Liver (tissue), 9 donors: Measurements from ENCODE around the gene NIPAL4. TPM values are rescaled to one million over a fixed set of nuclear protein-coding genes. Genes with fewer than 3 reads are reported as not detected.
A peak's percentile ranks its signal among the peaks of the same experiment; 100 is the strongest.

Source experiments
- DNase-seq: peaks from one replicate; pipeline ENCODE4 v3.0.0-alpha.2; 2017; ENCODE audit warnings: low spot score
- H3K27ac ChIP-seq, 2 donors: one replicate each; pipeline ENCODE4 v1.7.0; 2013; ENCODE audit warnings: inconsistent platforms in 2 of 2, low read length in 2 of 2, control low read depth in 1 of 2, low read depth in 1 of 2, mild to moderate bottlenecking in 1 of 2
- H3K27me3 ChIP-seq, 4 donors: one replicate each; pipeline versions ENCODE4 v1.6.1 to v1.7.0; 2013; ENCODE audit warnings: low read length in 3 of 4, inconsistent platforms in 1 of 4, mild to moderate bottlenecking in 1 of 4, moderate library complexity in 1 of 4; ENCODE audit not compliant: control insufficient read depth in 4 of 4, insufficient read depth in 4 of 4
- H3K36me3 ChIP-seq, 4 donors: one replicate each; pipeline versions ENCODE4 v1.6.1 to v1.7.0; 2013; ENCODE audit warnings: low read length in 3 of 4, mild to moderate bottlenecking in 3 of 4, low read depth in 1 of 4, moderate library complexity in 1 of 4; ENCODE audit not compliant: control insufficient read depth in 4 of 4, insufficient read depth in 3 of 4
- H3K4me1 ChIP-seq, 4 donors: one replicate each; pipeline versions ENCODE4 v1.6.1 to v1.7.0; 2013; ENCODE audit warnings: low read length in 3 of 4, mild to moderate bottlenecking in 3 of 4, moderate library complexity in 1 of 4; ENCODE audit not compliant: control insufficient read depth in 4 of 4, insufficient read depth in 4 of 4
- H3K4me3 ChIP-seq, 3 donors: one replicate each; pipeline versions ENCODE4 v1.6.1 to v1.7.0; 2013; ENCODE audit warnings: low read length in 3 of 3, control low read depth in 1 of 3, low read depth in 1 of 3, mild to moderate bottlenecking in 1 of 3
- H3K9ac ChIP-seq, 2 donors: one replicate each; pipeline ENCODE4 v1.7.0; 2013; ENCODE audit warnings: low read length in 2 of 2, mild to moderate bottlenecking in 2 of 2, moderate library complexity in 2 of 2, control low read depth in 1 of 2, low read depth in 1 of 2
- H3K9me3 ChIP-seq, 4 donors: one replicate each; pipeline versions ENCODE4 v1.6.1 to v1.7.0; 2013; ENCODE audit warnings: low read length in 3 of 4; ENCODE audit not compliant: control insufficient read depth in 4 of 4
- FOXA1 ChIP-seq: IDR thresholded peaks from 2 replicates; pipeline ENCODE4 v1.6.1; 2016; ENCODE audit warnings: antibody characterized with exemption
- FOXA2 ChIP-seq: IDR thresholded peaks from 2 replicates; pipeline ENCODE4 v1.6.1; 2016; ENCODE audit warnings: antibody characterized with exemption
- HNF4A ChIP-seq, 2 donors: conservative IDR thresholded peaks; 2 replicates each; pipeline ENCODE4 v1.6.1; 2016; ENCODE audit warnings: antibody characterized with exemption in 2 of 2, mild to moderate bottlenecking in 2 of 2
- HNF4G ChIP-seq: IDR thresholded peaks from 2 replicates; pipeline ENCODE4 v1.6.1; 2016; ENCODE audit warnings: antibody characterized with exemption
- JUND ChIP-seq, 2 donors: IDR thresholded peaks; 2 replicates each; pipeline ENCODE4 v1.6.1; 2016; ENCODE audit warnings: antibody characterized with exemption in 2 of 2
- NR2F2 ChIP-seq: IDR thresholded peaks from 2 replicates; pipeline ENCODE4 v1.6.1; 2016; ENCODE audit warnings: antibody characterized with exemption
- RAD21 ChIP-seq, 2 donors: IDR thresholded peaks; 2 replicates each; pipeline ENCODE4 v1.6.1; 2016; ENCODE audit warnings: antibody characterized with exemption in 2 of 2, mild to moderate bottlenecking in 2 of 2
- RXRA ChIP-seq, 2 donors: IDR thresholded peaks; 2 replicates each; pipeline ENCODE4 v1.6.1; 2017 to 2018; ENCODE audit warnings: antibody characterized with exemption in 2 of 2, mild to moderate bottlenecking in 1 of 2
- SP1 ChIP-seq: IDR thresholded peaks from 2 replicates; pipeline ENCODE4 v1.6.1; 2018; ENCODE audit warnings: antibody characterized with exemption, mild to moderate bottlenecking
- TAF1 ChIP-seq: conservative IDR thresholded peaks from 2 replicates; pipeline ENCODE4 v1.6.1; 2016; ENCODE audit warnings: antibody characterized with exemption, mild to moderate bottlenecking
- YY1 ChIP-seq: IDR thresholded peaks from 2 replicates; pipeline ENCODE4 v1.6.1; 2016; ENCODE audit warnings: antibody characterized with exemption, mild to moderate bottlenecking
- WGBS: extraction: QIAGEN DNeasy Blood & Tissue Kit; methylation state at CpG from one replicate; pipeline ENCODE4 v1.1.7; 2013; 5-methylcytosine and 5-hydroxymethylcytosine counted together
- polyA plus RNA-seq, 2 donors: library from polyadenylated mRNA; stranded (reverse) in 1 of 2; unstranded in 1 of 2; fragments of 200-250 nt in 1 of 2; fragments of >200 nt in 1 of 2; fragmentation: Nextera tagmentation in 1 of 2; extraction: Ambion mirVana in 1 of 2; gene quantifications; one replicate each; pipeline versions ENCODE4 v1.2.1 to v1.2.3, GENCODE V29; 2013 to 2015
- total RNA-seq, 2 donors: library from RNA; depleted of rRNA; stranded (reverse); fragments of >200 nt; gene quantifications; one replicate each; pipeline ENCODE4 v1.2.3, GENCODE V29; 2014
- TF ChIP-seq, protein P1 (sequence below): IDR thresholded peaks from 2 replicates; pipeline ENCODE4 v1.6.1; 2016; ENCODE audit warnings: antibody characterized with exemption
- TF ChIP-seq, protein P2 (sequence below): IDR thresholded peaks from 2 replicates; pipeline ENCODE4 v1.6.1; 2016; ENCODE audit warnings: antibody characterized with exemption
- TF ChIP-seq, protein P3 (sequence below): fragments of 150-350 bp; IDR thresholded peaks from 2 replicates; pipeline ENCODE4 v1.5.1; 2017; ENCODE audit warnings: improper control_type of control experiment, low read depth, low read length; ENCODE audit not compliant: missing input control
- TF ChIP-seq, protein P4 (sequence below): IDR thresholded peaks from 2 replicates; pipeline ENCODE4 v1.6.1; 2016; ENCODE audit warnings: antibody characterized with exemption
- TF ChIP-seq, protein P5 (sequence below): IDR thresholded peaks from 2 replicates; pipeline ENCODE4 v1.6.1; 2016; ENCODE audit warnings: antibody characterized with exemption, mild to moderate bottlenecking
- donor health status: healthy.
- donor health status: healthy.
- donor health status: healthy.
- donor health status: healthy.
- donor health status: healthy.

The NIPAL4 gene
- total and polyA plus RNA-seq, 4 donors, result not detected

DNA sequence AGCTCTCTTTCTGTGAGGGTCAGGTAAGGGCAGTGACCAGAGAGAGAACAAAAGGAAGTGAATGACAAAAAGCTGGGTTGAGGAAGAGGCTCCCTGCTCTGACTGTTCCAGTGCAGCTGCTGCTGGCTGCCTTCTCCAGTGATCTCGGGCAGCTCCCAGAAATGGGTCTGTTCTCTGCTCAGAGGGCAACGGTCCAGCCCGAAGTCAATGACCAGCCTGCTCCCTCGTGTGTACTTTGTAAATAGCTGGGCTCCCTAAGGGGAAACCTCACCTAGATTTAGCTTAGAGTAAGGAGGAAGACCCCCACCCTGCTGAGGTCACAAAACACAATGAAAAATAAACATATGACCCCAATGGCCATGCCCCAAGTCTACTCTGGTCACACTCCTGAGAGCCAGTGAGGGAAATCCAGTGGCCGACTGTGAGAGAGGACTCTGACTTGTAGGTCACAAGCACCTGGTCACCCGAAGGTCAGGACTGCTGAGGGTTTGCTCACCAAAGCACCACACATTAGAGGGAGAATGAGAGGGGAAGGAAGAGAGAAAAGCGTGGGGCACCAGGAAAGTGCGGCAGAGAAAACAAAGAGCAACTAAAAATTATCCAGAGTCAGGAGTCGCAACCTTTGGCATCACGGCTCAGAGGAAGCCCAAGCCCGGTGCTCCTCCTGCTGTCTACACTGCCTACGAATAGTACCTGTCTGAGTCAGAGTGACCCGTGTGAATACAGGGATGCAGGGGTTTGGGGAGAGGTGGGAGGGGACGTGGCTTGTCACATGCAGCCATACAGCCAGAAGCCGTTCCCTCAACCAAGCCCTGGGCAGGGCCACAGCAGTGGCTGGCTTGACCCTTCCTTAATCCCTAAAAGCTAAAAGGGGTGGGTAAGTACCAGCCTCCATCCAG, 19.8 kb downstream of the NIPAL4 start:
- peak; percentile 46 for DNase-seq
- Histone ChIP-seq H3K36me3 (no peaks in the 10 kb centered on the region), H3K9ac (peak overlapping the region in 1 of 2 donors; percentile 5), H3K9me3 (no peaks in the 10 kb centered on the region), H3K27ac (peak overlapping the region; percentile 49 to 75), H3K4me1 (peaks cover 12 to 42% (median 38%) of the 10 kb centered on the region in 4 donors), H3K4me3 (no peak overlapping the region), H3K27me3 (no peaks in the 10 kb centered on the region)
- 35% methylated on average over 15 of the region's 15 CpGs for WGBS
- TF ChIP-seq, protein P1, sequence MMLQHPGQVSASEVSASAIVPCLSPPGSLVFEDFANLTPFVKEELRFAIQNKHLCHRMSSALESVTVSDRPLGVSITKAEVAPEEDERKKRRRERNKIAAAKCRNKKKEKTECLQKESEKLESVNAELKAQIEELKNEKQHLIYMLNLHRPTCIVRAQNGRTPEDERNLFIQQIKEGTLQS, result no peak
- peak; percentile 62 for TF ChIP-seq FOXA1
- peak; percentile 65 for TF ChIP-seq HNF4G
- TF ChIP-seq, protein P2, sequence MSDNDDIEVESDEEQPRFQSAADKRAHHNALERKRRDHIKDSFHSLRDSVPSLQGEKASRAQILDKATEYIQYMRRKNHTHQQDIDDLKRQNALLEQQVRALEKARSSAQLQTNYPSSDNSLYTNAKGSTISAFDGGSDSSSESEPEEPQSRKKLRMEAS, result peak; percentile 73
- peak; percentile 49 for TF ChIP-seq NR2F2
- TF ChIP-seq YY1, result peak; percentile 49
- TF ChIP-seq, protein P3, sequence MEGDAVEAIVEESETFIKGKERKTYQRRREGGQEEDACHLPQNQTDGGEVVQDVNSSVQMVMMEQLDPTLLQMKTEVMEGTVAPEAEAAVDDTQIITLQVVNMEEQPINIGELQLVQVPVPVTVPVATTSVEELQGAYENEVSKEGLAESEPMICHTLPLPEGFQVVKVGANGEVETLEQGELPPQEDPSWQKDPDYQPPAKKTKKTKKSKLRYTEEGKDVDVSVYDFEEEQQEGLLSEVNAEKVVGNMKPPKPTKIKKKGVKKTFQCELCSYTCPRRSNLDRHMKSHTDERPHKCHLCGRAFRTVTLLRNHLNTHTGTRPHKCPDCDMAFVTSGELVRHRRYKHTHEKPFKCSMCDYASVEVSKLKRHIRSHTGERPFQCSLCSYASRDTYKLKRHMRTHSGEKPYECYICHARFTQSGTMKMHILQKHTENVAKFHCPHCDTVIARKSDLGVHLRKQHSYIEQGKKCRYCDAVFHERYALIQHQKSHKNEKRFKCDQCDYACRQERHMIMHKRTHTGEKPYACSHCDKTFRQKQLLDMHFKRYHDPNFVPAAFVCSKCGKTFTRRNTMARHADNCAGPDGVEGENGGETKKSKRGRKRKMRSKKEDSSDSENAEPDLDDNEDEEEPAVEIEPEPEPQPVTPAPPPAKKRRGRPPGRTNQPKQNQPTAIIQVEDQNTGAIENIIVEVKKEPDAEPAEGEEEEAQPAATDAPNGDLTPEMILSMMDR, result no peak
- TF ChIP-seq, protein P4, sequence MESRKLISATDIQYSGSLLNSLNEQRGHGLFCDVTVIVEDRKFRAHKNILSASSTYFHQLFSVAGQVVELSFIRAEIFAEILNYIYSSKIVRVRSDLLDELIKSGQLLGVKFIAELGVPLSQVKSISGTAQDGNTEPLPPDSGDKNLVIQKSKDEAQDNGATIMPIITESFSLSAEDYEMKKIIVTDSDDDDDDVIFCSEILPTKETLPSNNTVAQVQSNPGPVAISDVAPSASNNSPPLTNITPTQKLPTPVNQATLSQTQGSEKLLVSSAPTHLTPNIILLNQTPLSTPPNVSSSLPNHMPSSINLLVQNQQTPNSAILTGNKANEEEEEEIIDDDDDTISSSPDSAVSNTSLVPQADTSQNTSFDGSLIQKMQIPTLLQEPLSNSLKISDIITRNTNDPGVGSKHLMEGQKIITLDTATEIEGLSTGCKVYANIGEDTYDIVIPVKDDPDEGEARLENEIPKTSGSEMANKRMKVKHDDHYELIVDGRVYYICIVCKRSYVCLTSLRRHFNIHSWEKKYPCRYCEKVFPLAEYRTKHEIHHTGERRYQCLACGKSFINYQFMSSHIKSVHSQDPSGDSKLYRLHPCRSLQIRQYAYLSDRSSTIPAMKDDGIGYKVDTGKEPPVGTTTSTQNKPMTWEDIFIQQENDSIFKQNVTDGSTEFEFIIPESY, result no peak
- TF ChIP-seq RAD21 (IDR thresholded peaks at IDR 0.05), result peak; percentile 29 to 38
- TF ChIP-seq HNF4A (conservative IDR thresholded peaks at IDR 0.05), result peak; percentile 94 to 95
- TF ChIP-seq SP1, result peak; percentile 80
- no peak for TF ChIP-seq TAF1
- TF ChIP-seq RXRA (IDR thresholded peaks at IDR 0.05), result peak; percentile 92 to 95
- TF ChIP-seq FOXA2, result peak; percentile 80
- TF ChIP-seq, protein P5, sequence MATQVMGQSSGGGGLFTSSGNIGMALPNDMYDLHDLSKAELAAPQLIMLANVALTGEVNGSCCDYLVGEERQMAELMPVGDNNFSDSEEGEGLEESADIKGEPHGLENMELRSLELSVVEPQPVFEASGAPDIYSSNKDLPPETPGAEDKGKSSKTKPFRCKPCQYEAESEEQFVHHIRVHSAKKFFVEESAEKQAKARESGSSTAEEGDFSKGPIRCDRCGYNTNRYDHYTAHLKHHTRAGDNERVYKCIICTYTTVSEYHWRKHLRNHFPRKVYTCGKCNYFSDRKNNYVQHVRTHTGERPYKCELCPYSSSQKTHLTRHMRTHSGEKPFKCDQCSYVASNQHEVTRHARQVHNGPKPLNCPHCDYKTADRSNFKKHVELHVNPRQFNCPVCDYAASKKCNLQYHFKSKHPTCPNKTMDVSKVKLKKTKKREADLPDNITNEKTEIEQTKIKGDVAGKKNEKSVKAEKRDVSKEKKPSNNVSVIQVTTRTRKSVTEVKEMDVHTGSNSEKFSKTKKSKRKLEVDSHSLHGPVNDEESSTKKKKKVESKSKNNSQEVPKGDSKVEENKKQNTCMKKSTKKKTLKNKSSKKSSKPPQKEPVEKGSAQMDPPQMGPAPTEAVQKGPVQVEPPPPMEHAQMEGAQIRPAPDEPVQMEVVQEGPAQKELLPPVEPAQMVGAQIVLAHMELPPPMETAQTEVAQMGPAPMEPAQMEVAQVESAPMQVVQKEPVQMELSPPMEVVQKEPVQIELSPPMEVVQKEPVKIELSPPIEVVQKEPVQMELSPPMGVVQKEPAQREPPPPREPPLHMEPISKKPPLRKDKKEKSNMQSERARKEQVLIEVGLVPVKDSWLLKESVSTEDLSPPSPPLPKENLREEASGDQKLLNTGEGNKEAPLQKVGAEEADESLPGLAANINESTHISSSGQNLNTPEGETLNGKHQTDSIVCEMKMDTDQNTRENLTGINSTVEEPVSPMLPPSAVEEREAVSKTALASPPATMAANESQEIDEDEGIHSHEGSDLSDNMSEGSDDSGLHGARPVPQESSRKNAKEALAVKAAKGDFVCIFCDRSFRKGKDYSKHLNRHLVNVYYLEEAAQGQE, result no peak
- peak; percentile 48 to 52 for TF ChIP-seq JUND (IDR thresholded peaks at IDR 0.05)
